B cell (primary cell): Measurements from ENCODE around the gene CYB5B. TPM values are rescaled to one million over a fixed set of nuclear protein-coding genes. Genes with fewer than 3 reads are reported as not detected.

Source experiments
- ATAC-seq: fragments of 200-7000 bp; cut with Tn5 transposase; one replicate; pipeline ENCODE4 v1.10.0; 2021; ENCODE audit warnings: low read depth, mild to moderate bottlenecking, moderate number of reproducible peaks, moderate library complexity
- CTCF ChIA-PET: fragments of 350-600 bp; sonication (Branson Sonifier 250); formaldehyde crosslinking; loops from one replicate; lab custom pipeline; 2021; ENCODE audit warnings: antibody characterized with exemption, inconsistent platforms; lab: Charles Lee
- POLR2A ChIA-PET: fragments of 350-600 bp; sonication (Branson Sonifier 250); formaldehyde crosslinking; loops from one replicate; lab custom pipeline; 2021; ENCODE audit warnings: antibody characterized with exemption; lab: Charles Lee
- DNase-seq: peaks from one replicate; pipeline ENCODE4 v3.0.0; 2013
- H2AFZ ChIP-seq: 2 replicates; pipeline ENCODE4 v1.6.1; 2012; ENCODE audit warnings: mild to moderate bottlenecking, low read depth, low read length; ENCODE audit not compliant: insufficient read depth, poor library complexity, severe bottlenecking
- H3K27ac ChIP-seq, 2 donors: 1 replicate in 1 of 2; 2 replicates in 1 of 2; pipeline ENCODE4 v1.5.1; 2012 to 2013; ENCODE audit warnings: low read length in 2 of 2, mild to moderate bottlenecking in 2 of 2, moderate library complexity in 1 of 2
- H3K27me3 ChIP-seq, 4 experiments: fragments of 200-600 bp in 1 of 4; sonication (generic) in 1 of 4; replicated peaks in 1 of 4; 1 replicate in 2 of 4; 2 replicates in 2 of 4; pipeline versions ENCODE4 v1.6.1 to v1.7.0; 2013 to 2016; ENCODE audit warnings: low read length in 3 of 4, mild to moderate bottlenecking in 2 of 4, mixed read lengths in 1 of 4, moderate library complexity in 1 of 4; ENCODE audit not compliant: insufficient read depth in 4 of 4, control insufficient read depth in 3 of 4; ENCODE audit errors: control extremely low read depth in 1 of 4
- H3K36me3 ChIP-seq, 2 experiments: replicated peaks in 1 of 2; 1 replicate in 1 of 2; 2 replicates in 1 of 2; pipeline versions ENCODE4 v1.6.1 to v1.7.1; 2013; ENCODE audit warnings: low read length in 1 of 2; ENCODE audit not compliant: insufficient read depth in 2 of 2, control insufficient read depth in 1 of 2; ENCODE audit errors: control extremely low read depth in 1 of 2, extremely low read depth in 1 of 2
- H3K4me1 ChIP-seq, 2 donors: fragments of 200-600 bp in 1 of 2; sonication (generic) in 1 of 2; 1 replicate in 1 of 2; 2 replicates in 1 of 2; pipeline versions ENCODE4 v1.5.1 to v1.6.1; 2013 to 2017; ENCODE audit warnings: low read length in 2 of 2; ENCODE audit not compliant: control insufficient read depth in 2 of 2, insufficient read depth in 2 of 2
- H3K4me2 ChIP-seq: replicated peaks from 2 replicates; pipeline ENCODE3; 2012; ENCODE audit warnings: mild to moderate bottlenecking, low read depth, low read length; ENCODE audit not compliant: poor library complexity, severe bottlenecking
- H3K4me3 ChIP-seq, 5 experiments: fragments of 200-600 bp in 1 of 5; sonication (generic) in 1 of 5; 1 replicate in 3 of 5; 2 replicates in 2 of 5; pipeline versions ENCODE4 v1.5.1 to v1.7.0; 2011 to 2016; ENCODE audit warnings: low read length in 4 of 5, mild to moderate bottlenecking in 4 of 5, low read depth in 2 of 5, control low read depth in 1 of 5, moderate library complexity in 1 of 5; ENCODE audit not compliant: insufficient read depth in 1 of 5; ENCODE audit errors: control extremely low read depth in 1 of 5, extremely low read depth in 1 of 5
- H3K79me2 ChIP-seq: fragments of 200-600 bp; sonication (generic); one replicate; pipeline ENCODE4 v1.6.0; 2016; ENCODE audit warnings: low read length; ENCODE audit not compliant: control insufficient read depth, insufficient read depth
- H3K9ac ChIP-seq: fragments of 200-600 bp; sonication (generic); 2 replicates; pipeline ENCODE4 v1.6.1; 2017; ENCODE audit warnings: mild to moderate bottlenecking, low read length, moderate library complexity
- H3K9me3 ChIP-seq, 3 donors: one replicate each; pipeline versions ENCODE4 v1.6.1 to v1.7.1; 2013; ENCODE audit warnings: low read length in 2 of 3; ENCODE audit not compliant: control insufficient read depth in 2 of 3, insufficient read depth in 1 of 3; ENCODE audit errors: control extremely low read depth in 1 of 3
- H4K20me1 ChIP-seq: 2 replicates; pipeline ENCODE4 v1.6.0; 2012; ENCODE audit warnings: mild to moderate bottlenecking, low read length; ENCODE audit not compliant: insufficient read depth, control insufficient read depth, poor library complexity, severe bottlenecking
- H3K27ac Mint-ChIP-seq: one replicate; pipeline ENCODE4 v1.8.0; 2021; ENCODE audit warnings: mixed read lengths
- H3K27me3 Mint-ChIP-seq: one replicate; pipeline ENCODE4 v1.8.0; 2021; ENCODE audit warnings: mixed read lengths
- H3K4me1 Mint-ChIP-seq: one replicate; pipeline ENCODE4 v1.8.0; 2021; ENCODE audit warnings: mixed read lengths
- H3K4me3 Mint-ChIP-seq: one replicate; pipeline ENCODE4 v1.8.0; 2021; ENCODE audit warnings: mixed read lengths
- H3K9me3 Mint-ChIP-seq: one replicate; pipeline ENCODE4 v1.8.0; 2022; ENCODE audit warnings: mixed read lengths; ENCODE audit not compliant: insufficient read depth
- CTCF ChIP-seq: fragments of 200-600 bp; IDR thresholded peaks from one replicate; pipeline ENCODE4 v1.8.0; 2022; ENCODE audit warnings: antibody characterized with exemption, mild to moderate bottlenecking
- EZH2 ChIP-seq: IDR thresholded peaks from 2 replicates; pipeline ENCODE4 v1.6.1; 2012; ENCODE audit warnings: borderline replicate concordance, low read depth, mild to moderate bottlenecking, moderate library complexity, low read length; ENCODE audit not compliant: insufficient read depth, poor library complexity, severe bottlenecking
- WGBS: methylation state at CpG from one replicate; pipeline ENCODE4 v1.1.5; 2013; ENCODE audit warnings: missing lambda C conversion rate; ENCODE audit not compliant: insufficient coverage; 5-methylcytosine and 5-hydroxymethylcytosine counted together
- intact Hi-C: fragments of 100-400 bp; cut with micrococcal nuclease; formaldehyde crosslinking; loops from one replicate; pipeline ENCODE4 v1.10.0; 2022
- polyA plus RNA-seq: library from polyadenylated mRNA; depleted of rRNA; stranded (reverse); fragments of >200 nt; gene quantifications from 2 replicates; pipeline ENCODE4 v1.2.3, GENCODE V29; 2012
- total RNA-seq, 2 donors: library from RNA; stranded (reverse); fragments of 120-200 nt in 1 of 2; gene quantifications; 1 replicate in 1 of 2; 2 replicates in 1 of 2; pipeline versions ENCODE4 v1.2.3 to v1.2.4, GENCODE V29; 2013 to 2022

The CYB5B gene
- total and polyA plus RNA-seq, 2 donors (not counting 1 experiment from before 2014, with no cell fraction given): 21.5 to 64.7 TPM

GRCh38 chr16:69508033-69508755 lies 83.8 kb downstream of the CYB5B start:
- H3K9ac ChIP-seq: no peak overlapping the region
- DNase-seq (no peak), ATAC-seq (no peak)
- no peaks in the 10 kb centered on the region for H3K27me3 ChIP-seq
- Mint-ChIP-seq H3K27ac (no peak overlapping the region), H3K4me3 (no peak overlapping the region), H3K9me3 (no peaks in the 10 kb centered on the region), H3K27me3 (no peaks in the 10 kb centered on the region), H3K4me1 (no peaks in the 10 kb centered on the region)
- no peak overlapping the region for H3K27ac ChIP-seq
- no peaks in the 10 kb centered on the region for H3K9me3 ChIP-seq
- no peaks in the 10 kb centered on the region for H4K20me1 ChIP-seq
- H3K4me2 ChIP-seq: no peak overlapping the region
- POLR2A ChIA-PET: no interaction called here
- no peak overlapping the region for H2AFZ ChIP-seq
- 69% methylated on average over 2 of the region's 4 CpGs for WGBS
- no peaks in the 10 kb centered on the region for H3K4me1 ChIP-seq
- no peaks in the 10 kb centered on the region for H3K36me3 ChIP-seq
- no peak overlapping the region for H3K4me3 ChIP-seq
- CTCF ChIA-PET: no interaction called here
- H3K79me2 ChIP-seq: no peaks in the 10 kb centered on the region
- TF ChIP-seq CTCF: no peak
- no peak for TF ChIP-seq EZH2
- intact Hi-C loops: no loop called here

GRCh38 chr16:69509125-69509524 lies 84.7 kb downstream of the CYB5B start:
- DNase-seq (no peak), ATAC-seq (no peak)
- H3K4me1 ChIP-seq: peaks cover 0 to 4% of the 10 kb centered on the region in 2 donors
- no peak overlapping the region for H3K27ac ChIP-seq
- ChIA-PET CTCF (no interaction called here), POLR2A (no interaction called here)
- WGBS: 98% methylated on average over 4 of the region's 5 CpGs
- H3K27me3 ChIP-seq: no peaks in the 10 kb centered on the region
- H3K4me2 ChIP-seq: no peak overlapping the region
- H3K9ac ChIP-seq: no peak overlapping the region
- intact Hi-C loops: no loop called here
- H3K79me2 ChIP-seq: no peaks in the 10 kb centered on the region
- peaks cover 4% of the 10 kb centered on the region for H3K4me1 Mint-ChIP-seq
- no peak overlapping the region for H2AFZ ChIP-seq
- H3K9me3 ChIP-seq: no peaks in the 10 kb centered on the region
- no peak for TF ChIP-seq CTCF
- no peak for TF ChIP-seq EZH2
- no peak overlapping the region for H3K4me3 Mint-ChIP-seq
- H3K4me3 ChIP-seq: no peak overlapping the region
- no peaks in the 10 kb centered on the region for H3K36me3 ChIP-seq
- no peak overlapping the region for H3K27ac Mint-ChIP-seq
- no peaks in the 10 kb centered on the region for H4K20me1 ChIP-seq
- H3K27me3 Mint-ChIP-seq: no peaks in the 10 kb centered on the region
- H3K9me3 Mint-ChIP-seq: no peaks in the 10 kb centered on the region
